Fibroblast of the conjunctiva (primary cell): Measurements from ENCODE around the gene HCAR2.
A peak's percentile ranks its signal among the peaks of the same experiment; 100 is the strongest.
"Not testable (repeated sequence)": the region's sequence is repeated elsewhere in the genome, so short reads cannot be mapped to it uniquely, and the experiment has no call there.

Experiments
- DNase-seq: peaks from one replicate; pipeline ENCODE4 v3.0.0-alpha.2; 2010; ENCODE audit warnings: low read depth

The HCAR2 gene

GRCh38 chr12:122702890-122703611, at the start of gene HCAR2:
TSS of gene HCAR2 (minus strand) at chr12:122703357. CDS start at chr12:122703283, 74 bp downstream.
- DNase-seq: not testable (repeated sequence)

- DNase-seq: peak; percentile 93
These were observed 49.5 kb upstream of the HCAR2 start, which contains the start of gene DENR for GRCh38 chr12:122752464-122753318. TSS of gene DENR (plus strand) at chr12:122752824. CDS start at chr12:122753702, 878 bp downstream.

- DNase-seq: not testable (repeated sequence)
These were observed 47.8 kb upstream of the HCAR2 start for GRCh38 chr12:122750781-122751515.

- DNase-seq: no peak
These were observed 46.6 kb upstream of the HCAR2 start for GRCh38 chr12:122749569-122750332.

- no peak for DNase-seq
These were observed 44.3 kb upstream of the HCAR2 start for GRCh38 chr12:122747224-122748135.

GRCh38 chr12:122743895-122744525, 40.9 kb upstream of the HCAR2 start:
- DNase-seq: no peak

- no peak for DNase-seq
These were observed 37.2 kb upstream of the HCAR2 start for GRCh38 chr12:122740351-122740750.

GRCh38 chr12:122738571-122738970, 35.4 kb upstream of the HCAR2 start:
- DNase-seq: no peak

GRCh38 chr12:122732611-122733010, 29.5 kb upstream of the HCAR2 start:
- DNase-seq: no peak

- DNase-seq: no peak
These were observed 29.0 kb upstream of the HCAR2 start for GRCh38 chr12:122732170-122732569.

- DNase-seq: no peak
These were observed 27.3 kb upstream of the HCAR2 start, which contains the start of gene HCAR1 for GRCh38 chr12:122730215-122731014. TSS of gene HCAR1 (minus strand) at chr12:122730844. CDS start at chr12:122730339, 505 bp downstream.

GRCh38 chr12:122729583-122730214, 26.5 kb upstream of the HCAR2 start:
- DNase-seq: no peak

GRCh38 chr12:122726080-122726558, 23.0 kb upstream of the HCAR2 start:
- no peak for DNase-seq

GRCh38 chr12:122725452-122726079, 22.4 kb upstream of the HCAR2 start:
- DNase-seq: no peak

GRCh38 chr12:122724641-122725243, 21.6 kb upstream of the HCAR2 start:
- DNase-seq: no peak

GRCh38 chr12:122722387-122722786, 19.2 kb upstream of the HCAR2 start:
- DNase-seq: no peak

GRCh38 chr12:122721057-122721545, 17.9 kb upstream of the HCAR2 start:
- no peak for DNase-seq
